ENCODE measurements around the gene PAFAH2.
A peak's percentile ranks its signal among the peaks of the same experiment; 100 is the strongest.

Gene PAFAH2

GRCh38 chr1:25916460-25916859, 81.4 kb downstream of the PAFAH2 start:
- Histone ChIP-seq H3K4me2 (ENCODE audit: low read depth, low read length, poor library complexity, severe bottlenecking) (no peak overlapping the region), H3K4me3 (ENCODE audit: insufficient read depth, low read length, poor library complexity, severe bottlenecking) (no peak overlapping the region), H4K20me1 (ENCODE audit: low read depth, low read length) (no peaks in the 10 kb centered on the region), H3F3A (ENCODE audit: insufficient read depth) (no peaks in the 10 kb centered on the region), H2AFZ (ENCODE audit: low read depth, low read length, severe bottlenecking) (no peak overlapping the region), H3K36me3 (ENCODE audit: low read length) (no peaks in the 10 kb centered on the region), H3K9me2 (replicated peaks; ENCODE audit: insufficient read depth, low read length) (no peaks in the 10 kb centered on the region), H3K9ac (ENCODE audit: low read length) (no peak overlapping the region), H3K27ac (ENCODE audit: low read depth, low read length) (no peak overlapping the region), H3K27me3 (ENCODE audit: low read length) (no peaks in the 10 kb centered on the region), H3K9me3 (ENCODE audit: insufficient read depth, low read length) (no peaks in the 10 kb centered on the region), H3K79me2 (ENCODE audit: insufficient read depth, low read length) (no peaks in the 10 kb centered on the region)
- TF ChIP-seq CTCF (IDR thresholded peaks at IDR 0.05; ENCODE audit: insufficient read depth, low read length, poor library complexity, severe bottlenecking) (no peak), EZH2phosphoT487 (conservative IDR thresholded peaks at IDR 0.05; ENCODE audit: low read length) (no peak)

- TF ChIP-seq EZH2phosphoT487 (conservative IDR thresholded peaks at IDR 0.05; ENCODE audit: low read length) (no peak), CTCF (IDR thresholded peaks at IDR 0.05; ENCODE audit: insufficient read depth, low read length, poor library complexity, severe bottlenecking) (no peak)
- no peaks in the 10 kb centered on the region for H4K20me1 ChIP-seq (ENCODE audit: low read depth, low read length)
- H3K27me3 ChIP-seq (ENCODE audit: low read length): no peaks in the 10 kb centered on the region
- no peak overlapping the region; the same call in 1 of the 2 replicates for H3K27ac ChIP-seq (ENCODE audit: low read depth, low read length)
- H3K79me2 ChIP-seq (ENCODE audit: insufficient read depth, low read length): no peaks in the 10 kb centered on the region
- H3K9me2 ChIP-seq (replicated peaks; ENCODE audit: insufficient read depth, low read length): no peaks in the 10 kb centered on the region
- no peak overlapping the region for H2AFZ ChIP-seq (ENCODE audit: low read depth, low read length, severe bottlenecking)
- no peaks in the 10 kb centered on the region for H3K9me3 ChIP-seq (ENCODE audit: insufficient read depth, low read length)
- H3K4me2 ChIP-seq (ENCODE audit: low read depth, low read length, poor library complexity, severe bottlenecking): peak overlapping the region; percentile 23
- no peak overlapping the region for H3K4me3 ChIP-seq (ENCODE audit: insufficient read depth, low read length, poor library complexity, severe bottlenecking)
- no peak overlapping the region for H3K9ac ChIP-seq (ENCODE audit: low read length)
- H3F3A ChIP-seq (ENCODE audit: insufficient read depth): no peaks in the 10 kb centered on the region
- H3K36me3 ChIP-seq (ENCODE audit: low read length): no peaks in the 10 kb centered on the region
These were observed 83.5 kb downstream of the PAFAH2 start for GRCh38 chr1:25914074-25914995.

GRCh38 chr1:25913206-25913605, 84.7 kb downstream of the PAFAH2 start:
- H3K9me2 ChIP-seq (replicated peaks; ENCODE audit: insufficient read depth, low read length): no peaks in the 10 kb centered on the region
- no peaks in the 10 kb centered on the region for H3K79me2 ChIP-seq (ENCODE audit: insufficient read depth, low read length)
- no peak overlapping the region for H2AFZ ChIP-seq (ENCODE audit: low read depth, low read length, severe bottlenecking)
- H3K36me3 ChIP-seq (ENCODE audit: low read length): no peaks in the 10 kb centered on the region
- no peaks in the 10 kb centered on the region for H3K27me3 ChIP-seq (ENCODE audit: low read length)
- no peak overlapping the region for H3K4me3 ChIP-seq (ENCODE audit: insufficient read depth, low read length, poor library complexity, severe bottlenecking)
- no peaks in the 10 kb centered on the region for H3F3A ChIP-seq (ENCODE audit: insufficient read depth)
- no peak overlapping the region for H3K9ac ChIP-seq (ENCODE audit: low read length)
- TF ChIP-seq EZH2phosphoT487 (conservative IDR thresholded peaks at IDR 0.05; ENCODE audit: low read length): no peak
- no peak for TF ChIP-seq CTCF (IDR thresholded peaks at IDR 0.05; ENCODE audit: insufficient read depth, low read length, poor library complexity, severe bottlenecking)
- no peak overlapping the region for H3K4me2 ChIP-seq (ENCODE audit: low read depth, low read length, poor library complexity, severe bottlenecking)
- no peaks in the 10 kb centered on the region for H4K20me1 ChIP-seq (ENCODE audit: low read depth, low read length)
- no peaks in the 10 kb centered on the region for H3K9me3 ChIP-seq (ENCODE audit: insufficient read depth, low read length)
- no peak overlapping the region for H3K27ac ChIP-seq (ENCODE audit: low read depth, low read length)
